Measurements from ENCODE around the gene ACTN1. TPM values are rescaled to one million over a fixed set of nuclear protein-coding genes. Genes with fewer than 3 reads are reported as not detected.

ACTN1 gene
- polyA plus RNA-seq, 1 experiment = 641 TPM

DNA sequence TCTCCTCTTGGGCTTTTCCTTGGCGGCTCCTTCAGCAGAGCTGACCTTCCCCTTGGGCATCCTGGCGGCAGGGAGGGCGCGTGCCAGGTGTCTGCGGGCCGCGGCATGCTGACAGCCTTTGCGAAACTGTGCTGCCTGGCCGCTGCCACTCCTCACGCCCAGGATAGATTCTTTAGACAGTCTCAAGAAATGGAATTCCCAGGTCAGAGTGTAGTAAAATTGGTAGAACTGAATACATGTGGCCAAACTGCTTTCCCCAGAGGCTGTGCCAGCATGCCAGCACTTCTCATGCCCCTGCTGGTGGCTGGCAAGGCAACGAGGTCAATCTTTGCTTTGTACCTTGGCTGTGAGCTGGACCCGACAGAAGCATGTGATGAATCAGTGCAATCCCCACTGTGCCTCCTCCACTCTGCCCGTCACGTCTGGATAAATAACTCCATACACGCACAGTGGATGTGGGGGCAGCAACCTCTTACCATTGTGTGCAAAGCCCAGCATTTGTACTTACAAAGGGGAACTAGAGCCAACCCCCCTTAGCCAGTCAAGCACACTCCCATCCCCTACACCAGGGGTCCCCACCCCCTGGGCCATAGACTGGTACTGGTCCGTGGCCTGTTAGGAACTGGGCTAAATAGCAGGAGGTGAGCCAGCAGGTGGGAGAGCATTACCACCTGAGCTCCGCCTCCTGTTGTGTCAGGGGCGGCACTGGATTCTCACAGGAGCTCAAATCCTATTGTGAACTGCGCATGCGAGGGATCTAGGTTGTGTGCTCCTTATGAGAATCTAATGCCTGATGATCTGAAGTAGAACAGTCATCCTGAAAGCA is 90.9 kb downstream of the ACTN1 start:
- DNase-seq (ENCODE audit: low read depth, low spot score) = no peak
- TF ChIP-seq, protein P1, sequence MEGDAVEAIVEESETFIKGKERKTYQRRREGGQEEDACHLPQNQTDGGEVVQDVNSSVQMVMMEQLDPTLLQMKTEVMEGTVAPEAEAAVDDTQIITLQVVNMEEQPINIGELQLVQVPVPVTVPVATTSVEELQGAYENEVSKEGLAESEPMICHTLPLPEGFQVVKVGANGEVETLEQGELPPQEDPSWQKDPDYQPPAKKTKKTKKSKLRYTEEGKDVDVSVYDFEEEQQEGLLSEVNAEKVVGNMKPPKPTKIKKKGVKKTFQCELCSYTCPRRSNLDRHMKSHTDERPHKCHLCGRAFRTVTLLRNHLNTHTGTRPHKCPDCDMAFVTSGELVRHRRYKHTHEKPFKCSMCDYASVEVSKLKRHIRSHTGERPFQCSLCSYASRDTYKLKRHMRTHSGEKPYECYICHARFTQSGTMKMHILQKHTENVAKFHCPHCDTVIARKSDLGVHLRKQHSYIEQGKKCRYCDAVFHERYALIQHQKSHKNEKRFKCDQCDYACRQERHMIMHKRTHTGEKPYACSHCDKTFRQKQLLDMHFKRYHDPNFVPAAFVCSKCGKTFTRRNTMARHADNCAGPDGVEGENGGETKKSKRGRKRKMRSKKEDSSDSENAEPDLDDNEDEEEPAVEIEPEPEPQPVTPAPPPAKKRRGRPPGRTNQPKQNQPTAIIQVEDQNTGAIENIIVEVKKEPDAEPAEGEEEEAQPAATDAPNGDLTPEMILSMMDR (IDR thresholded peaks at IDR 0.05; ENCODE audit: low read depth, low read length) = no peak
- POLR2A ChIA-PET = interaction anchor here (0.5 kb wide), 1 partner anchor 95 kb away, joined by 4 read pairs; no protein-coding TSS in a partner anchor
- CTCF ChIA-PET = no interaction called here
- Histone ChIP-seq H3K4me3 (ENCODE audit: low read depth, low read length) (no peak overlapping the region), H3K27me3 (ENCODE audit: control insufficient read depth, insufficient read depth, low read length) (no peaks in the 10 kb centered on the region), H3K9me3 (ENCODE audit: control insufficient read depth, insufficient read depth, low read length) (no peaks in the 10 kb centered on the region), H3K27ac (ENCODE audit: low read depth, low read length) (no peak overlapping the region)

DNA sequence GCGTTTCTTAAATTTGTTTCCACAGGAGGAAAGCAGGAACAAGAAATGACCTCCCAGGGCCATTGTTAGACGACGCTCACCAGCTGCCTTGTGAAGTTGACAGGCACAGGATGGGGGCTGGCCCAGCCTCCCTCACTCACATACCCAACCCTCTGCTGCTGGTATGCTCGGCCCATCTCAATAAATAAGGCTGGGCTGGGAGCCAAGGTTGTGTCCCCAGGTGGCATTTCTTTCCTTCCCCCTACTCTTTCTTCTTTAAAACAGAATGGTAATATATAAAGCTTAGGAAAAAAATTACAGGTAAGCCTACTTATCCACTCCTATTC is 93.0 kb downstream of the ACTN1 start:
- H3K27ac ChIP-seq (ENCODE audit: low read depth, low read length) = peak overlapping the region; percentile 57
- H3K27me3 ChIP-seq (ENCODE audit: control insufficient read depth, insufficient read depth, low read length) = no peaks in the 10 kb centered on the region
- TF ChIP-seq, protein P1 (IDR thresholded peaks at IDR 0.05; ENCODE audit: low read depth, low read length) = 0 out of 2 replicates have a peak, but pooled peaks have one; percentile 8
- no peak for DNase-seq (ENCODE audit: low read depth, low spot score)
- ChIA-PET POLR2A (no interaction called here), CTCF (interaction anchor here (1.1 to 1.6 kb wide), 3 partner anchors 14 to 26 kb away, joined by 3 to 7 read pairs (median 4); no protein-coding TSS in a partner anchor)
- no peaks in the 10 kb centered on the region for H3K9me3 ChIP-seq (ENCODE audit: control insufficient read depth, insufficient read depth, low read length)
- H3K4me3 ChIP-seq (ENCODE audit: low read depth, low read length) = no peak overlapping the region

DNA sequence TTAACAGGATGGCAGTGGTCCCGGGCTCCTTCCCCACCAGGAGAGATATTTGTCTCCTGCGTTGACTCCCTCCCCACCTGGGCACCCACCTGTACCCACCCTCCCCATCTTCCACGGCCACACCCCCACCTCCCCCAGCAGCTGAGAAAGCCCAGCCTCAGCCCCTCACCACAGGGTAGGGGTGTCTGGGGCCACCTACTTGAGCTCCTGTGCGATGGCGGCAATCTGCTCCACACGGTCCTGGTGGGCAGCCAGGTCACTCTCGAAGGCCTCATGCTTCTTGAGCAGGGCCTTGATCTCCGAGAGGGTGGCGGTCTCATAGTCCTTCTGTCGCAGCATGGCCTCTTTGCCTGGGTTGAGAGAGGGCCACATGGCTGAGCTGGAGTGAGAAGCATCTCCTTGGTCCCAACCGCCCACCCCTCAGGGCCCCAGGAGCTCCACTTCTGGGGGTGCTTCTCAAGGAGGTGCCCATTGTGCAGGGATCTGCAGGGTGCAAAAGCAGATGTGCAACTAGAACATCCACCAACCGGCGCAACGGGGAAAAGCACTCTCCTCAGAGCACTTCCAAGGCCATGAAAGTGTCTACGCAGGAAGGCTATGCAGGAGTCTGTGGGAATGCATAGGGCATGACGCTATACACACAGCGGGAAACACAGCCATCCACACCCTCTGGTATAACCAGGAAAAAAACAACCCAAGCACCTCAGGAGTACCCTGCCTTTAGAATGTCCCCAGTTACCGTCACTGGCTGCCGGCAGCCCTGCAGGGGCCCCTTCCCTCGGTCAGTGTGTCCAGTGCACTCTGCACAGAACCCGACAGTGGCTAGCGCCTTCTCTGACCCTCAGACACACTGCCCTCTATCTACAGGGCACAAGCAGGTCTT is 93.6 kb downstream of the ACTN1 start:
- peak overlapping the region; percentile 82 for H3K27ac ChIP-seq (ENCODE audit: low read depth, low read length)
- H3K4me3 ChIP-seq (ENCODE audit: low read depth, low read length) = no peak overlapping the region
- no peak for DNase-seq (ENCODE audit: low read depth, low spot score)
- no peaks in the 10 kb centered on the region for H3K27me3 ChIP-seq (ENCODE audit: control insufficient read depth, insufficient read depth, low read length)
- ChIA-PET POLR2A (no interaction called here), CTCF (interaction anchor here (0.9 to 1.6 kb wide), 5 partner anchors 13 to 222 kb away, joined by 3 to 7 read pairs (median 4); no protein-coding TSS in a partner anchor)
- TF ChIP-seq, protein P1 (IDR thresholded peaks at IDR 0.05; ENCODE audit: low read depth, low read length) = no peak; the same call in 1 of the 2 replicates
- H3K9me3 ChIP-seq (ENCODE audit: control insufficient read depth, insufficient read depth, low read length) = no peaks in the 10 kb centered on the region

DNA sequence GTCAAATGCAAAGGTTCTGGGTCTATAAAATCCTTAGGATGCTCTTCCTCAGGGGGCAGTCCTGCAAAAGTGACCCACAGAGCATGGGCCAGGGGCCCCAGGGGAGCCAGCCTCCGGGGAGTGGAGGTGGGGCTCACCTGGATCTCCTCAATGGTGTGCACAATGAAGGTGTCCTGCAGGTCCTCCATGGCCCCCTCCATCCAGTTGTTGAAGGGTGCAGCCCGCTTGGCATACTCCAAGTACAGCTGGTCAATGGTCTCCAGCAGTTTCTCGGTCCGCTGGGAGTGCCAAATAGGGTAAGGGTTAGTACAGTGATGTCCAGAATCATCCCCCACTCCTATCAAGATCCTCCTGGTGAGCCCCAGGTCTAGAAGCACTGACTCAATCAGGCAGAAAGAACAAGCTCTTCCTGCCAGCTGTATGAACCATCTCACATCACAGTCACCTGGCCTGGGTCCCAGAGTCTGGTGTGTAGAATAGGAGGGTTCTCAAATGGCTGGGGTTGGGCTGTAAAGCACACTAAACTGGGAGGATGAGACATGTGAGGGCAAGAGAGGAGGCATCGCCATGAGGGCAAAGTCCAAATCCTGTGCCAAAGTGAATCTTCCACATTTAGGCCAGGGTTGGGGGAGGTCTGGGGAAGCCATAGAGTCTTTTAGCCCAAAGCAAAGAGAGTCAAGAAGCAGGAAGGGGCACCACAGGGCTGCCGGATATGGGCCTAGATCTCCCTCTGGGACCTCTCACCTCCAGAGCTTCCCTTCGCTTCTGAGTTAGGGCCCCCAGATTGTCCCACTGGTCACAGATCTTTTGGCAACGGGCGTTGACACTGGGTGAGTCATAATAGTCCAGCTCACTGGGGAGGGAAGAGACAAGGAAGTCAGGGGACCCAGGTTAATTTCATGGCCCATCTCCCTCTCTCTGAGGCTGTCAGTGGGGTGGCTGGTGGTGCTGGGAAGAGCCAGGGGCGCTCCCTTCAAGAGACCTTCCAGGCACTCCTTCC is 94.8 kb downstream of the ACTN1 start:
- TF ChIP-seq, protein P1 (IDR thresholded peaks at IDR 0.05; ENCODE audit: low read depth, low read length) = no peak
- POLR2A ChIA-PET = interaction anchor here (0.5 to 0.6 kb wide), 2 partner anchors 11 to 218 kb away, joined by 3 read pairs; no protein-coding TSS in a partner anchor
- H3K4me3 ChIP-seq (ENCODE audit: low read depth, low read length) = no peak overlapping the region
- no peaks in the 10 kb centered on the region for H3K9me3 ChIP-seq (ENCODE audit: control insufficient read depth, insufficient read depth, low read length)
- H3K27me3 ChIP-seq (ENCODE audit: control insufficient read depth, insufficient read depth, low read length) = no peaks in the 10 kb centered on the region
- CTCF ChIA-PET = interaction anchor here (0.6 to 1.5 kb wide), 3 partner anchors 21 to 223 kb away, joined by 3 read pairs; no protein-coding TSS in a partner anchor
- H3K27ac ChIP-seq (ENCODE audit: low read depth, low read length) = peak overlapping the region; percentile 82
- peak; percentile 77 for DNase-seq (ENCODE audit: low read depth, low spot score)

All from AG04450 (cell line).